Measurements from ENCODE around the gene SELENOP.

DNA sequence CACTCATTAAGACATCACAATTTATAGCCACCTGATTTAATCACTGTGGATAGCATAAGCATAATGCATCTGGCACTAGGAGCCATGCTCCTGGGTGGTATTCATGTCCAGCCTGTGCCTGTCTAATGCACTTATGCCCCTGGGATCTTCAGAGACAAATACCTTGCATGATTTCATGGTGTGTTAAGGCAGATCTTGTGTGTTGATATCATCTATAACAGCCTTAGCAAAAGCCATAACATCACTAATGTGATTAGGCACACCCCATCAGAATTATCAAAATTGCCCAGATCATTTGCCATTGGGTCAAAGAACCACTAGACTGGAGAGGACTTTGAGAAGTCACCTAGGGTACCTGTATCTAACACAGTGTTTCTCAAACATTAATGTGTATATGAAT lies 43.7 kb upstream of the SELENOP start:
- TF ChIP-seq, protein P1, sequence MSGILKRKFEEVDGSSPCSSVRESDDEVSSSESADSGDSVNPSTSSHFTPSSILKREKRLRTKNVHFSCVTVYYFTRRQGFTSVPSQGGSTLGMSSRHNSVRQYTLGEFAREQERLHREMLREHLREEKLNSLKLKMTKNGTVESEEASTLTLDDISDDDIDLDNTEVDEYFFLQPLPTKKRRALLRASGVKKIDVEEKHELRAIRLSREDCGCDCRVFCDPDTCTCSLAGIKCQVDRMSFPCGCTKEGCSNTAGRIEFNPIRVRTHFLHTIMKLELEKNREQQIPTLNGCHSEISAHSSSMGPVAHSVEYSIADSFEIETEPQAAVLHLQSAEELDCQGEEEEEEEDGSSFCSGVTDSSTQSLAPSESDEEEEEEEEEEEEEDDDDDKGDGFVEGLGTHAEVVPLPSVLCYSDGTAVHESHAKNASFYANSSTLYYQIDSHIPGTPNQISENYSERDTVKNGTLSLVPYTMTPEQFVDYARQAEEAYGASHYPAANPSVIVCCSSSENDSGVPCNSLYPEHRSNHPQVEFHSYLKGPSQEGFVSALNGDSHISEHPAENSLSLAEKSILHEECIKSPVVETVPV (CRISPR knock-in tag; IDR thresholded peaks at IDR 0.05): no peak
- TF ChIP-seq TCF4 (CRISPR knock-in tag; IDR thresholded peaks at IDR 0.05; ENCODE audit: borderline replicate concordance) (no peak), OSR1 (CRISPR knock-in tag; IDR thresholded peaks at IDR 0.05) (no peak), RARB (CRISPR knock-in tag; IDR thresholded peaks at IDR 0.05) (no peak), ISL1 (CRISPR knock-in tag; IDR thresholded peaks at IDR 0.05) (no peak)
- TF ChIP-seq, protein P2, sequence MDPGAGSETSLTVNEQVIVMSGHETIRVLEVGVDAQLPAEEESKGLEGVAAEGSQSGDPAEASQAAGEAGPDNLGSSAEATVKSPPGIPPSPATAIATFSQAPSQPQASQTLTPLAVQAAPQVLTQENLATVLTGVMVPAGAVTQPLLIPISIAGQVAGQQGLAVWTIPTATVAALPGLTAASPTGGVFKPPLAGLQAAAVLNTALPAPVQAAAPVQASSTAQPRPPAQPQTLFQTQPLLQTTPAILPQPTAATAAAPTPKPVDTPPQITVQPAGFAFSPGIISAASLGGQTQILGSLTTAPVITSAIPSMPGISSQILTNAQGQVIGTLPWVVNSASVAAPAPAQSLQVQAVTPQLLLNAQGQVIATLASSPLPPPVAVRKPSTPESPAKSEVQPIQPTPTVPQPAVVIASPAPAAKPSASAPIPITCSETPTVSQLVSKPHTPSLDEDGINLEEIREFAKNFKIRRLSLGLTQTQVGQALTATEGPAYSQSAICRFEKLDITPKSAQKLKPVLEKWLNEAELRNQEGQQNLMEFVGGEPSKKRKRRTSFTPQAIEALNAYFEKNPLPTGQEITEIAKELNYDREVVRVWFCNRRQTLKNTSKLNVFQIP (CRISPR knock-in tag; IDR thresholded peaks at IDR 0.05; ENCODE audit: borderline replicate concordance, low read depth): no peak
